Stimulated activated CD4-positive, alpha-beta T cell treated with anti-CD3 and anti-CD28 coated beads, Interleukin-4, amount 100 ng/mL, for 48 hours (primary cell): ENCODE results near the gene ETV6.

Experiments used
- DNase-seq, 2 donors: peaks; one replicate each; pipeline ENCODE4 v3.0.0-alpha.2; 2020; ENCODE audit warnings: low read depth in 2 of 2

ETV6 gene

GRCh38 chr12:11856971-11857370, 207.5 kb downstream of the ETV6 start:
- no peak for DNase-seq

GRCh38 chr12:11859705-11860425, 210.4 kb downstream of the ETV6 start:
- DNase-seq, result peak in 1 of 2 donors; percentile 11

- DNase-seq, result no peak
Measured at GRCh38 chr12:11861155-11861863, 211.8 kb downstream of the ETV6 start.

- no peak for DNase-seq
Measured at GRCh38 chr12:11861864-11862600, 212.6 kb downstream of the ETV6 start.

GRCh38 chr12:11862798-11863197, 213.3 kb downstream of the ETV6 start:
- no peak for DNase-seq

- no peak for DNase-seq
Measured at GRCh38 chr12:11863478-11863906, 214.0 kb downstream of the ETV6 start.

- no peak for DNase-seq
Measured at GRCh38 chr12:11863988-11864387, 214.5 kb downstream of the ETV6 start.

- DNase-seq, result no peak
Measured at GRCh38 chr12:11865824-11866223, 216.3 kb downstream of the ETV6 start.

GRCh38 chr12:11868027-11868426, 218.6 kb downstream of the ETV6 start:
- DNase-seq, result no peak

GRCh38 chr12:11869406-11869805, 219.9 kb downstream of the ETV6 start:
- DNase-seq, result no peak

GRCh38 chr12:11870041-11870451, 220.6 kb downstream of the ETV6 start:
- DNase-seq, result no peak

GRCh38 chr12:11872055-11872454, 222.6 kb downstream of the ETV6 start:
- DNase-seq, result no peak

GRCh38 chr12:11875414-11875935, 226.0 kb downstream of the ETV6 start:
- no peak for DNase-seq

- DNase-seq, result no peak
Measured at GRCh38 chr12:11876307-11876706, 226.8 kb downstream of the ETV6 start.

- no peak for DNase-seq
Measured at GRCh38 chr12:11877102-11877826, 227.8 kb downstream of the ETV6 start.

GRCh38 chr12:11877869-11878780, 228.7 kb downstream of the ETV6 start:
- no peak for DNase-seq

- DNase-seq, result no peak
Measured at GRCh38 chr12:11879306-11879705, 229.8 kb downstream of the ETV6 start.

- no peak for DNase-seq
Measured at GRCh38 chr12:11880381-11880780, 230.9 kb downstream of the ETV6 start.

GRCh38 chr12:11881835-11882234, 232.4 kb downstream of the ETV6 start:
- DNase-seq, result no peak

GRCh38 chr12:11882301-11883019, 233.0 kb downstream of the ETV6 start:
- DNase-seq, result no peak
